H1 (cell line): ENCODE results near the gene IL5RA. TPM values are rescaled to one million over a fixed set of nuclear protein-coding genes. Genes with fewer than 3 reads are reported as not detected.

Source experiments
- CTCF ChIA-PET: fragments of 300-600 bp; sonication (Branson Sonifier 250); formaldehyde crosslinking; loops from one replicate; lab custom pipeline; 2021; ENCODE audit not compliant: partially characterized antibody; lab: Charles Lee
- POLR2A ChIA-PET: fragments of 300-600 bp; sonication (Branson Sonifier 250); formaldehyde crosslinking; loops from one replicate; lab custom pipeline; 2021; ENCODE audit warnings: inconsistent platforms; ENCODE audit not compliant: partially characterized antibody; lab: Charles Lee
- DNase-seq, 2 experiments: peaks; one replicate each; pipeline versions ENCODE4 v3.0.0 to v3.0.0-alpha.2; 2010 to 2022; ENCODE audit warnings: low spot score in 2 of 2, low read depth in 1 of 2, mixed read lengths in 1 of 2
- FAIRE-seq: peaks from 2 replicates; lab custom pipeline; 2011; peaks lifted over from hg19 to GRCh38; lab: Jason Lieb, UNC
- H2AFZ ChIP-seq: 2 replicates; pipeline ENCODE4 v1.8.1; 2012; ENCODE audit warnings: low read length, inconsistent platforms
- H2AK5ac ChIP-seq: 2 replicates; pipeline ENCODE4 v1.6.1; 2013; ENCODE audit warnings: low read depth, low read length
- H2BK120ac ChIP-seq: replicated peaks from 2 replicates; pipeline ENCODE3; 2013; ENCODE audit warnings: low read depth, low read length, inconsistent platforms
- H2BK12ac ChIP-seq: 2 replicates; pipeline ENCODE4 v1.6.1; 2013; ENCODE audit warnings: low read depth, low read length
- H2BK15ac ChIP-seq: 2 replicates; pipeline ENCODE4 v1.6.1; 2013; ENCODE audit warnings: low read length
- H2BK20ac ChIP-seq: 2 replicates; pipeline ENCODE4 v1.6.1; 2013; ENCODE audit warnings: low read length
- H2BK5ac ChIP-seq: 2 replicates; pipeline ENCODE4 v1.6.1; 2013; ENCODE audit warnings: low read depth, low read length
- H3K14ac ChIP-seq: 2 replicates; pipeline ENCODE4 v1.6.1; 2013; ENCODE audit warnings: inconsistent platforms; ENCODE audit not compliant: insufficient read length
- H3K18ac ChIP-seq: 2 replicates; pipeline ENCODE4 v1.6.1; 2013; ENCODE audit warnings: low read length; ENCODE audit errors: extremely low read depth
- H3K23ac ChIP-seq: 2 replicates; pipeline ENCODE4 v1.6.1; 2013; ENCODE audit warnings: inconsistent platforms; ENCODE audit not compliant: insufficient read length
- H3K23me2 ChIP-seq: 2 replicates; pipeline ENCODE4 v1.6.1; 2013; ENCODE audit warnings: low read depth, low read length
- H3K27ac ChIP-seq: 2 replicates; pipeline ENCODE4 v1.6.1; 2011; ENCODE audit warnings: low read depth, low read length, inconsistent platforms
- H3K27me3 ChIP-seq, 4 experiments: replicated peaks in 1 of 4; 1 replicate in 1 of 4; 2 replicates in 3 of 4; pipeline versions ENCODE4 v1.6.1 to v1.8.1; 2011 to 2013; ENCODE audit warnings: low read length in 3 of 4, mild to moderate bottlenecking in 3 of 4, inconsistent platforms in 2 of 4, mixed read lengths in 2 of 4, moderate library complexity in 1 of 4; ENCODE audit not compliant: control insufficient read depth in 3 of 4, insufficient read depth in 3 of 4; ENCODE audit errors: extremely low read depth in 1 of 4
- H3K36me3 ChIP-seq, 4 experiments: 2 replicates each; pipeline versions ENCODE4 v1.6.1 to v1.8.1; 2011 to 2013; ENCODE audit warnings: mild to moderate bottlenecking in 4 of 4, low read length in 3 of 4, moderate library complexity in 2 of 4, control low read depth in 1 of 4, inconsistent platforms in 1 of 4; ENCODE audit not compliant: insufficient read depth in 4 of 4, control insufficient read depth in 2 of 4
- H3K4ac ChIP-seq: replicated peaks from 2 replicates; pipeline ENCODE3; 2013; ENCODE audit warnings: low read length, low read depth, mixed read lengths, inconsistent platforms; ENCODE audit not compliant: insufficient read length
- H3K4me1 ChIP-seq, 4 experiments: replicated peaks in 1 of 4; 1 replicate in 1 of 4; 2 replicates in 3 of 4; pipeline versions ENCODE4 v1.6.1 to v1.8.1; 2011 to 2013; ENCODE audit warnings: low read length in 3 of 4, inconsistent platforms in 2 of 4, mixed read lengths in 1 of 4; ENCODE audit not compliant: insufficient read depth in 4 of 4, control insufficient read depth in 3 of 4
- H3K4me2 ChIP-seq, 2 experiments: 2 replicates each; pipeline versions ENCODE4 v1.6.1 to v1.8.1; 2011 to 2013; ENCODE audit warnings: low read depth in 2 of 2, low read length in 2 of 2, control low read depth in 1 of 2, inconsistent platforms in 1 of 2, mild to moderate bottlenecking in 1 of 2; ENCODE audit not compliant: insufficient read depth in 1 of 2
- H3K4me3 ChIP-seq, 4 experiments: fragments of 200-600, 300-600 bp in 1 of 4; sonication (generic), shearing (Covaris generic), sonication (Bioruptor Twin) in 1 of 4; 2 replicates each; pipeline versions ENCODE4 v1.5.1 to v1.8.1; 2011 to 2016; ENCODE audit warnings: low read length in 4 of 4, low read depth in 3 of 4, control low read depth in 2 of 4, inconsistent platforms in 2 of 4, mild to moderate bottlenecking in 2 of 4, mixed read lengths in 1 of 4, moderate library complexity in 1 of 4; ENCODE audit not compliant: insufficient read depth in 2 of 4; ENCODE audit errors: extremely low read depth in 1 of 4
- H3K56ac ChIP-seq: replicated peaks from 2 replicates; pipeline ENCODE3; 2013; ENCODE audit warnings: low read depth, mild to moderate bottlenecking, mixed read lengths, low read length, inconsistent platforms; ENCODE audit not compliant: insufficient read length
- H3K79me1 ChIP-seq: 2 replicates; pipeline ENCODE4 v1.6.1; 2013; ENCODE audit warnings: low read depth, low read length, control low read depth
- H3K79me2 ChIP-seq, 2 experiments: 2 replicates each; pipeline versions ENCODE4 v1.6.1 to v1.8.1; 2012 to 2013; ENCODE audit warnings: low read length in 2 of 2, mild to moderate bottlenecking in 2 of 2, inconsistent platforms in 1 of 2; ENCODE audit not compliant: insufficient read depth in 2 of 2, control insufficient read depth in 1 of 2
- H3K9ac ChIP-seq, 4 experiments: replicated peaks in 1 of 4; 1 replicate in 1 of 4; 2 replicates in 3 of 4; pipeline versions ENCODE4 v1.6.1 to v1.8.1; 2011 to 2013; ENCODE audit warnings: low read depth in 3 of 4, low read length in 3 of 4, control low read depth in 2 of 4, mild to moderate bottlenecking in 2 of 4, moderate library complexity in 2 of 4, inconsistent platforms in 1 of 4; ENCODE audit errors: extremely low read depth in 1 of 4
- H3K9me3 ChIP-seq, 2 experiments: 2 replicates each; pipeline versions ENCODE4 v1.6.1 to v1.8.1; 2012 to 2013; ENCODE audit warnings: mild to moderate bottlenecking in 2 of 2, moderate library complexity in 2 of 2, control low read depth in 1 of 2, inconsistent platforms in 1 of 2, low read depth in 1 of 2, low read length in 1 of 2, mixed read lengths in 1 of 2; ENCODE audit not compliant: insufficient read depth in 2 of 2
- H4K20me1 ChIP-seq, 2 experiments: replicated peaks in 1 of 2; 2 replicates each; pipeline versions ENCODE3 to v1.8.1; 2011 to 2013; ENCODE audit warnings: inconsistent platforms in 2 of 2, low read length in 2 of 2, mild to moderate bottlenecking in 1 of 2; ENCODE audit not compliant: insufficient read depth in 2 of 2, control insufficient read depth in 1 of 2
- H4K5ac ChIP-seq: 2 replicates; pipeline ENCODE4 v1.6.1; 2013; ENCODE audit warnings: low read length, low read depth, mixed read lengths, inconsistent platforms; ENCODE audit not compliant: insufficient read length
- H4K8ac ChIP-seq: 2 replicates; pipeline ENCODE4 v1.8.0; 2013; ENCODE audit warnings: mild to moderate bottlenecking, moderate library complexity, low read length, inconsistent platforms; ENCODE audit not compliant: insufficient read depth; ENCODE audit errors: extremely low read depth
- H4K91ac ChIP-seq: replicated peaks from 2 replicates; pipeline ENCODE3; 2013; ENCODE audit warnings: low read length, mixed read lengths, inconsistent platforms; ENCODE audit not compliant: insufficient read length
- BACH1 ChIP-seq: IDR thresholded peaks from 2 replicates; pipeline ENCODE4 v1.6.1; 2012; ENCODE audit warnings: low read length, improper control_type of control experiment
- WGBS, 2 experiments: shearing (Covaris generic) in 1 of 2; methylation state at CpG; one replicate each; pipeline versions ENCODE4 v1.1.6 to v1.1.7; 2013 to 2015; ENCODE audit warnings: low lambda C conversion rate in 2 of 2, mixed read lengths in 2 of 2, inconsistent platforms in 1 of 2, low coverage in 1 of 2, missing lambda C conversion rate in 1 of 2; ENCODE audit not compliant: insufficient replicate concordance in 2 of 2, insufficient coverage in 1 of 2, insufficient read length in 1 of 2; ENCODE audit errors: extremely low coverage in 1 of 2, missing lambda C conversion rate in 1 of 2; 5-methylcytosine and 5-hydroxymethylcytosine counted together
- polyA plus RNA-seq, 7 experiments: library from polyadenylated mRNA; depleted of rRNA in 3 of 7; stranded (reverse) in 5 of 7; unstranded in 2 of 7; fragments of >200 nt in 5 of 7; fragments of 200-250 nt in 2 of 7; gene quantifications; 1 replicate in 5 of 7; 2 replicates in 1 of 7; 4 replicates in 1 of 7; pipeline versions ENCODE4 v1.2.1 to v1.2.3, GENCODE V29; 2011 to 2013; ENCODE audit warnings: missing spikeins in 2 of 7, mixed read lengths in 2 of 7
- total RNA-seq: library from RNA; stranded (reverse); fragmentation: NEBNext Ultra II Directional; extraction: Animal tissue kit (Norgen Biotek cat#: 25700); gene quantifications from 2 replicates; pipeline ENCODE4 v1.2.1, GENCODE V29; 2021

IL5RA gene
- total and polyA plus RNA-seq, 2 of the 8 experiments (the other 6 are each of a cell fraction or from before 2014, with no cell fraction given) = not detected

- Histone ChIP-seq H2BK12ac (no peak overlapping the region), H3K79me1 (no peaks in the 10 kb centered on the region), H3K4me1 (no peaks in the 10 kb centered on the region), H3K27ac (no peak overlapping the region), H3K23ac (no peak overlapping the region), H4K91ac (no peak overlapping the region), H2BK5ac (no peak overlapping the region), H4K8ac (no peak overlapping the region), H2AK5ac (no peak overlapping the region), H4K5ac (no peak overlapping the region), H3K9me3 (no peaks in the 10 kb centered on the region), H3K23me2 (no peaks in the 10 kb centered on the region), H2AFZ (no peak overlapping the region), H3K14ac (no peak overlapping the region), H3K18ac (no peak overlapping the region), H3K36me3 (no peaks in the 10 kb centered on the region), H3K9ac (no peak overlapping the region), H3K4ac (no peak overlapping the region), H2BK120ac (no peak overlapping the region), H3K56ac (no peak overlapping the region), H3K27me3 (no peaks in the 10 kb centered on the region), H3K4me3 (no peak overlapping the region), H4K20me1 (no peaks in the 10 kb centered on the region), H3K4me2 (no peak overlapping the region), H2BK20ac (no peak overlapping the region), H3K79me2 (no peaks in the 10 kb centered on the region), H2BK15ac (no peak overlapping the region)
- CTCF ChIA-PET = interaction anchor here (0.9 kb wide), 1 partner anchor 50 kb away, joined by 3 read pairs; no protein-coding TSS in a partner anchor
- no peak for DNase-seq
- TF ChIP-seq BACH1 = no peak
- FAIRE-seq = no peak
- POLR2A ChIA-PET = no interaction called here
- 90% methylated on average over 4 of the region's 4 CpGs; no CpG with 5 or more reads in 1 of the 2 experiments for WGBS, 2 experiments
These were observed 21.2 kb downstream of the IL5RA start for GRCh38 chr3:3089017-3089416.
